Measurements from ENCODE around the gene ZDHHC5. TPM values are rescaled to one million over a fixed set of nuclear protein-coding genes. Genes with fewer than 3 reads are reported as not detected.

Gene ZDHHC5
- total RNA-seq, 1 experiment from 2014 or later: 42.0 TPM

DNA sequence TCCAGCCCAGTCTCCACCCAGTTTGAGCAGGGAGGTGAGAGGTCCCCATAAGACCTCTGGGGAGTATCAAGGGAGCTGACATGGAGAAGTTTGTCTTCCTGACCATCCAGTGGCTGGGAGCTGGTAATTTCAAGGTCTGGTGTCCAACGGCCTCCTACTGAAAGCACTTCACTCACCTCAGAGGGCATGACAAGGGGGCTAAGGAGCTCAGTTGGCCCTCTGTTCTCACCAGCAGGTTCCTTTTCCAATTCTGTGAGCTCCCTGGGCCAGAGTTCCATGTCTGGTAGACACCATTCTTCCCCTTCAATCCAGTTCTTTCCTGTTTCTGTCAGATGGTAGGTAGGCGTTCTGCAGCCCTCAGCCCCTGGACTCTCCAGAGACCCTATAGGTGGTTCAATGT lies 76.4 kb downstream of the ZDHHC5 start:
- Histone ChIP-seq H3K9me3 (replicated peaks) (no peaks in the 10 kb centered on the region), H3K4me1 (replicated peaks) (peaks cover 13% of the 10 kb centered on the region), H3K27ac (no peak overlapping the region), H3K4me3 (no peak overlapping the region), H3K36me3 (peaks cover 65% of the 10 kb centered on the region), H3K27me3 (replicated peaks) (no peaks in the 10 kb centered on the region)
- no peak for DNase-seq (ENCODE audit: low read depth in 1 of 2, low spot score in 2 of 2)

DNA sequence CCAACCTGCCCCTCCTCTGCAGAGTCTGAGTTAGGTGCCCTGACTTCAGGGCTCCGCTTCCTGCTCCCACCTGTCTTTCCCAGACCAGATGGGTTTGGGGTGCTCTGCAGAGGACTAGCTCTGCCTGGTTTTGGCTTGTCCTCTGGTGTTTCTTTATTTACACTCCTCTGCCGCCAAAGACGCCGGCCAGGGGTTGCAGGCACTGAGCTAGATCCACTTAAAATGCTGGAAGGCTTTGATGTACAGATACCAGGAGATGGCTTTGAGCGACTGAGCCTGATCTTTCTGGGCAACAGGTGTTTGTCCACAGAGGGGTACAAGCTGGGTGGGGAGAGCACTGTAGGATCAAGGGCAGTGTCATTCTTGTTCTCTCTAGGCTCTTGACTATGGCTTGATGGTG lies 77.3 kb downstream of the ZDHHC5 start:
- Histone ChIP-seq H3K9me3 (replicated peaks) (no peaks in the 10 kb centered on the region), H3K27ac (no peak overlapping the region), H3K27me3 (replicated peaks) (no peaks in the 10 kb centered on the region), H3K4me3 (no peak overlapping the region), H3K4me1 (replicated peaks) (peaks cover 13% of the 10 kb centered on the region), H3K36me3 (peaks cover 61% of the 10 kb centered on the region)
- no peak for DNase-seq (ENCODE audit: low read depth in 1 of 2, low spot score in 2 of 2)

DNA sequence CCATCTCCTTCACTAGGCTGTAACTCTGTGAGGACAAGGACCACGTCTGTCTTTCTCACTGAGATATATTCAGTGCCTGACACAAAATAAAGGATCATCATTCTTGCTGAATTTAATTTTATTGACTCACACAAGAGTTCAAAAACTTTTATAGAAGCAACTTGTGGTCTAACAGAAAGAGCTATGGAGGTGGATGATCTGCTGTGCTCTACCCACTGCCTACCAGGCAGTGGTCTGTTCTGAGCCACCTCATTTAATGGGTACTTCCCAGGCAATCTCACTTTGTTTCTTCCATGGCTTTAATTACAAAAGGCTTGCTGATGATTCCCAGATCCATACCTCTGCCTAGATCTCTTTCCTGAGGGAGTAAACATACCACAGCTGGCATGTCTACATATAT lies 79.0 kb downstream of the ZDHHC5 start:
- Histone ChIP-seq H3K27ac (no peak overlapping the region), H3K9me3 (replicated peaks) (no peaks in the 10 kb centered on the region), H3K4me1 (replicated peaks) (peaks cover 7% of the 10 kb centered on the region), H3K27me3 (replicated peaks) (no peaks in the 10 kb centered on the region), H3K36me3 (peaks cover 44% of the 10 kb centered on the region), H3K4me3 (no peak overlapping the region)
- no peak for DNase-seq (ENCODE audit: low read depth in 1 of 2, low spot score in 2 of 2)

Other genes with a start within 250 kb of the ZDHHC5 start
- gene SLC43A3, start 241.0 kb upstream of the ZDHHC5 start, total RNA-seq (2014; rRNA removed; shearing (Covaris generic)): 49.5 and 62.2 TPM in 2 replicates
- not detected in 2 replicates for gene RTN4RL2, start 207.6 kb upstream of the ZDHHC5 start, total RNA-seq (2014; rRNA removed; shearing (Covaris generic))
- gene SLC43A1, start 152.4 kb upstream of the ZDHHC5 start, total RNA-seq (2014; rRNA removed; shearing (Covaris generic)): 6.0 and 6.4 TPM in 2 replicates
- 105 and 157 TPM in 2 replicates for gene TIMM10, start 137.4 kb upstream of the ZDHHC5 start, total RNA-seq (2014; rRNA removed; shearing (Covaris generic))
- not detected in 2 replicates for gene SMTNL1, start 130.5 kb upstream of the ZDHHC5 start, total RNA-seq (2014; rRNA removed; shearing (Covaris generic))
- gene UBE2L6, start 100.4 kb upstream of the ZDHHC5 start, total RNA-seq (2014; rRNA removed; shearing (Covaris generic)): 8.6 and 17.3 TPM in 2 replicates
- not detected in 2 replicates for gene SERPING1, start 70.4 kb upstream of the ZDHHC5 start, total RNA-seq (2014; rRNA removed; shearing (Covaris generic))
- not detected in 2 replicates for gene YPEL4, start 18.2 kb upstream of the ZDHHC5 start, total RNA-seq (2014; rRNA removed; shearing (Covaris generic))
- gene CLP1, start 10.4 kb upstream of the ZDHHC5 start, total RNA-seq (2014; rRNA removed; shearing (Covaris generic)): 16.6 and 24.1 TPM in 2 replicates
- gene MED19, start 44.1 kb downstream of the ZDHHC5 start, total RNA-seq (2014; rRNA removed; shearing (Covaris generic)): 26.0 and 32.5 TPM in 2 replicates
- 76.7 and 132 TPM in 2 replicates for gene TMX2, start 44.5 kb downstream of the ZDHHC5 start, total RNA-seq (2014; rRNA removed; shearing (Covaris generic))
- 234 and 322 TPM in 2 replicates for gene SELENOH, start 73.4 kb downstream of the ZDHHC5 start, total RNA-seq (2014; rRNA removed; shearing (Covaris generic))
- gene BTBD18, start 83.7 kb downstream of the ZDHHC5 start, total RNA-seq (2014; rRNA removed; shearing (Covaris generic)): not detected in 2 replicates
- gene CTNND1, start 93.7 kb downstream of the ZDHHC5 start, total RNA-seq (2014; rRNA removed; shearing (Covaris generic)): 106 and 128 TPM in 2 replicates

All from SJSA1 (cell line).